Measurements from ENCODE around the gene ATXN1. TPM values are rescaled to one million over a fixed set of nuclear protein-coding genes. Genes with fewer than 3 reads are reported as not detected.

Gene ATXN1
- total RNA-seq, 4 donors from 2014 or later, result 24.9 to 48.0 (median 36.8) TPM

- no peak for TF ChIP-seq POLR2A (IDR thresholded peaks at IDR 0.05)
- TF ChIP-seq CTCF (IDR thresholded peaks at IDR 0.05), result no peak
- no peak for TF ChIP-seq EP300 (IDR thresholded peaks at IDR 0.05)
- Histone ChIP-seq H3K4me3 (no peak overlapping the region), H3K36me3 (peaks cover 0 to 26% (median 0%) of the 10 kb centered on the region in 3 donors), H3K27ac (no peak overlapping the region), H3K27me3 (no peaks in the 10 kb centered on the region), H3K4me1 (no peaks in the 10 kb centered on the region), H3K9me3 (no peaks in the 10 kb centered on the region)
- DNase-seq (ENCODE audit: low spot score in 2 of 2), result no peak
- 82 to 83% methylated on average over 5 of the region's 5 CpGs for WGBS, 2 donors
Observed at GRCh38 chr6:16295471-16295870, 465.8 kb downstream of the ATXN1 start.

GRCh38 chr6:16295060-16295459 lies 466.2 kb downstream of the ATXN1 start:
- TF ChIP-seq POLR2A (IDR thresholded peaks at IDR 0.05) (no peak), EP300 (IDR thresholded peaks at IDR 0.05) (no peak), CTCF (IDR thresholded peaks at IDR 0.05) (no peak)
- DNase-seq (ENCODE audit: low spot score in 2 of 2), result no peak
- peaks cover 0 to 26% (median 0%) of the 10 kb centered on the region in 3 donors for H3K36me3 ChIP-seq

GRCh38 chr6:16294371-16294770 lies 466.9 kb downstream of the ATXN1 start:
- TF ChIP-seq POLR2A (IDR thresholded peaks at IDR 0.05) (no peak), EP300 (IDR thresholded peaks at IDR 0.05) (no peak), CTCF (IDR thresholded peaks at IDR 0.05) (no peak)
- Histone ChIP-seq H3K4me3 (no peak overlapping the region), H3K4me1 (no peaks in the 10 kb centered on the region), H3K27me3 (no peaks in the 10 kb centered on the region), H3K36me3 (peaks cover 0 to 26% (median 0%) of the 10 kb centered on the region in 3 donors), H3K27ac (no peak overlapping the region), H3K9me3 (no peaks in the 10 kb centered on the region)
- WGBS, 2 donors, result 92 to 94% methylated on average over 10 of the region's 10 CpGs
- no peak for DNase-seq (ENCODE audit: low spot score in 2 of 2)

More at GRCh38 chr6:16295060-16295459, 466.2 kb downstream of the ATXN1 start:
- no peaks in the 10 kb centered on the region for H3K9me3 ChIP-seq
- H3K4me1 ChIP-seq, result no peaks in the 10 kb centered on the region
- no peak overlapping the region for H3K4me3 ChIP-seq
- no peak overlapping the region for H3K27ac ChIP-seq
- H3K27me3 ChIP-seq, result no peaks in the 10 kb centered on the region
- 85 to 86% methylated on average over 15 of the region's 15 CpGs for WGBS, 2 donors

- Histone ChIP-seq H3K27me3 (no peaks in the 10 kb centered on the region), H3K4me3 (no peak overlapping the region), H3K27ac (no peak overlapping the region), H3K9me3 (no peaks in the 10 kb centered on the region), H3K36me3 (peaks cover 0 to 19% (median 0%) of the 10 kb centered on the region in 3 donors), H3K4me1 (no peaks in the 10 kb centered on the region)
- WGBS, 2 donors, result 89 to 90% methylated on average over 8 of the region's 8 CpGs
- TF ChIP-seq EP300 (IDR thresholded peaks at IDR 0.05), result no peak
- no peak for TF ChIP-seq POLR2A (IDR thresholded peaks at IDR 0.05)
- TF ChIP-seq CTCF (IDR thresholded peaks at IDR 0.05), result no peak
- no peak for DNase-seq (ENCODE audit: low spot score in 2 of 2)
Observed at GRCh38 chr6:16292942-16293341, 468.3 kb downstream of the ATXN1 start.

GRCh38 chr6:16292432-16292831 lies 468.8 kb downstream of the ATXN1 start:
- no peak for DNase-seq (ENCODE audit: low spot score in 2 of 2)
- Histone ChIP-seq H3K4me1 (no peaks in the 10 kb centered on the region), H3K27me3 (no peaks in the 10 kb centered on the region), H3K9me3 (no peaks in the 10 kb centered on the region), H3K27ac (no peak overlapping the region), H3K36me3 (peaks cover 0 to 15% (median 0%) of the 10 kb centered on the region in 3 donors), H3K4me3 (no peak overlapping the region)
- TF ChIP-seq EP300 (IDR thresholded peaks at IDR 0.05) (no peak), POLR2A (IDR thresholded peaks at IDR 0.05) (no peak), CTCF (IDR thresholded peaks at IDR 0.05) (no peak)
- WGBS, 2 donors, result 74 to 84% methylated on average over 5 of the region's 5 CpGs
